Astrocyte of the spinal cord (primary cell): Measurements from ENCODE around the gene GRK3.
"Not testable (repeated sequence)": the region's sequence is repeated elsewhere in the genome, so short reads cannot be mapped to it uniquely, and the experiment has no call there.

Source experiments
- DNase-seq: peaks from one replicate; pipeline ENCODE4 v3.0.0; 2011; ENCODE audit warnings: low read depth, low spot score
- H3K4me3 ChIP-seq: 2 replicates; pipeline ENCODE4 v1.5.1; 2011; ENCODE audit warnings: low read depth, mild to moderate bottlenecking, low read length, moderate library complexity
- CTCF ChIP-seq: IDR thresholded peaks from 2 replicates; pipeline ENCODE4 v1.5.1; 2012; ENCODE audit warnings: low read depth, mild to moderate bottlenecking, low read length, inconsistent platforms
- in situ Hi-C: cut with HindIII; loops from 2 replicates; pipeline ENCODE4 v1.10.0; 2017; ENCODE audit warnings: low sequenced_read_pairs

GRK3 gene

GRCh38 chr22:25621986-25622385 is 57.5 kb downstream of the GRK3 start:
- no peak overlapping the region for H3K4me3 ChIP-seq
- TF ChIP-seq CTCF = no peak
- in situ Hi-C loops = no loop called here
- peak; percentile 18 for DNase-seq

- in situ Hi-C loops = no loop called here
- no peak for TF ChIP-seq CTCF
- no peak overlapping the region for H3K4me3 ChIP-seq
- no peak for DNase-seq
Measured at GRCh38 chr22:25623310-25623734, 58.8 kb downstream of the GRK3 start.

GRCh38 chr22:25623851-25624250 is 59.4 kb downstream of the GRK3 start:
- no peak for TF ChIP-seq CTCF
- H3K4me3 ChIP-seq = no peak overlapping the region
- in situ Hi-C loops = no loop called here
- no peak for DNase-seq

- DNase-seq = no peak
- TF ChIP-seq CTCF = no peak
- in situ Hi-C loops = no loop called here
- no peak overlapping the region for H3K4me3 ChIP-seq
Measured at GRCh38 chr22:25624476-25624875, 60.0 kb downstream of the GRK3 start.

- H3K4me3 ChIP-seq, DNase-seq, in situ Hi-C loops: not testable (repeated sequence)
Measured at GRCh38 chr22:25625747-25626623, 61.5 kb downstream of the GRK3 start.

- H3K4me3 ChIP-seq = no peak overlapping the region
- DNase-seq = no peak
- no peak for TF ChIP-seq CTCF
- in situ Hi-C loops = no loop called here
Measured at GRCh38 chr22:25626624-25626990, 62.1 kb downstream of the GRK3 start.

GRCh38 chr22:25627271-25627852 is 62.9 kb downstream of the GRK3 start:
- peak; percentile 4 for DNase-seq
- no peak for TF ChIP-seq CTCF
- H3K4me3 ChIP-seq = no peak overlapping the region
- in situ Hi-C loops = no loop called here
